Measurements from ENCODE around the gene NDUFS5. TPM values are rescaled to one million over a fixed set of nuclear protein-coding genes. Genes with fewer than 3 reads are reported as not detected.

The NDUFS5 gene
- total RNA-seq, 1 donor from 2014 or later, result 200 TPM

GRCh38 chr1:39080831-39081270, 54.7 kb downstream of the NDUFS5 start:
- no peak for DNase-seq (ENCODE audit: low spot score)
- H3K4me3 Mint-ChIP-seq (ENCODE audit: unreplicated experiment), result no peak overlapping the region
- H3K27me3 Mint-ChIP-seq (ENCODE audit: unreplicated experiment), result peaks cover 18% of the 10 kb centered on the region
- no peak overlapping the region for H3K27ac Mint-ChIP-seq (ENCODE audit: unreplicated experiment)
- H3K36me3 Mint-ChIP-seq (ENCODE audit: low read depth, unreplicated experiment), result no peaks in the 10 kb centered on the region
- TF ChIP-seq, protein P1, sequence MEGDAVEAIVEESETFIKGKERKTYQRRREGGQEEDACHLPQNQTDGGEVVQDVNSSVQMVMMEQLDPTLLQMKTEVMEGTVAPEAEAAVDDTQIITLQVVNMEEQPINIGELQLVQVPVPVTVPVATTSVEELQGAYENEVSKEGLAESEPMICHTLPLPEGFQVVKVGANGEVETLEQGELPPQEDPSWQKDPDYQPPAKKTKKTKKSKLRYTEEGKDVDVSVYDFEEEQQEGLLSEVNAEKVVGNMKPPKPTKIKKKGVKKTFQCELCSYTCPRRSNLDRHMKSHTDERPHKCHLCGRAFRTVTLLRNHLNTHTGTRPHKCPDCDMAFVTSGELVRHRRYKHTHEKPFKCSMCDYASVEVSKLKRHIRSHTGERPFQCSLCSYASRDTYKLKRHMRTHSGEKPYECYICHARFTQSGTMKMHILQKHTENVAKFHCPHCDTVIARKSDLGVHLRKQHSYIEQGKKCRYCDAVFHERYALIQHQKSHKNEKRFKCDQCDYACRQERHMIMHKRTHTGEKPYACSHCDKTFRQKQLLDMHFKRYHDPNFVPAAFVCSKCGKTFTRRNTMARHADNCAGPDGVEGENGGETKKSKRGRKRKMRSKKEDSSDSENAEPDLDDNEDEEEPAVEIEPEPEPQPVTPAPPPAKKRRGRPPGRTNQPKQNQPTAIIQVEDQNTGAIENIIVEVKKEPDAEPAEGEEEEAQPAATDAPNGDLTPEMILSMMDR (IDR thresholded peaks at IDR 0.05; ENCODE audit: unreplicated experiment), result no peak
- no peaks in the 10 kb centered on the region for H3K9me3 Mint-ChIP-seq (ENCODE audit: unreplicated experiment)
- peaks cover 6% of the 10 kb centered on the region for H3K4me1 Mint-ChIP-seq (ENCODE audit: unreplicated experiment)

DNA sequence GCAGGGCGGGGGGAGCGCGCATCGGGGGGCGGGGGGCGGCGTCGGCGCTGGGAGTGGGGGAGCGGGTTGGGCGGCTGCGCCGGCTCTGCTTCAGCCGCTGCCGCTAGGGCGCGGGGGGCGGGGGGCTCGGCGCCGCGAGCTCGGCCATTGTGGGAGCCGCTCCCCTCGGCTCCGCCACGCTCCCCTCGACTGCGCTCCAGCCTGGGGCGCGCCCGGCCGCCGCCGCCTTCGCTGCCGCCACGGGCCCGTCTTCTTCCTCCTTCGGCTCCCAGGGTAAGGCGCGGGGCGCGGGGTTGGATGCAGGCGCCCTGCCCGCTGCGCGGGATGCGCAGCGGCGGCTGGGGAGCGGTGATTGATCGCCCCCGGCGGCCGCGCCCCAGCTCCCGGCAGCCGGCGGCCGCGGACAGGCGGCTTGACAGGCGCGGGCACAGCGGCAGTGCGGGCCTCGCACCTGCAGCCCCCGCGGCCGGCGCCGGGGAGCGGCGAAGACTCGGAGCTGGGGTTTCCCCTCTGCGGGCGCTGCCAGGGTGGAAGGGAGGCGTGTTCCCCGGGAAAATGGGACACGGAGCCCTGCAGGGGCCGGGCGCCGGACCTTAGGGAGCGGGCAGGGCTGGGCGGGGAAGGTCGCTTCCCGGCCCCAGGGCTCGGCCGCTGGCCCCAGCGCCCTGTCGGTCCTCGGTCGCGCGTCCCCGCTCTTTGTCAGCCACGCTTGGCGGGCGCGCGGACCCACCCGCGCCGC, 55.3 kb downstream of the NDUFS5 start:
- no peaks in the 10 kb centered on the region for H3K9me3 Mint-ChIP-seq (ENCODE audit: unreplicated experiment)
- TF ChIP-seq, protein P1 (IDR thresholded peaks at IDR 0.05; ENCODE audit: unreplicated experiment), result no peak
- peaks cover 6% of the 10 kb centered on the region for H3K4me1 Mint-ChIP-seq (ENCODE audit: unreplicated experiment)
- no peaks in the 10 kb centered on the region for H3K36me3 Mint-ChIP-seq (ENCODE audit: low read depth, unreplicated experiment)
- peaks cover 21% of the 10 kb centered on the region for H3K27me3 Mint-ChIP-seq (ENCODE audit: unreplicated experiment)
- H3K27ac Mint-ChIP-seq (ENCODE audit: unreplicated experiment), result no peak overlapping the region
- peak; percentile 26 for DNase-seq (ENCODE audit: low spot score)
- H3K4me3 Mint-ChIP-seq (ENCODE audit: unreplicated experiment), result no peak overlapping the region

DNA sequence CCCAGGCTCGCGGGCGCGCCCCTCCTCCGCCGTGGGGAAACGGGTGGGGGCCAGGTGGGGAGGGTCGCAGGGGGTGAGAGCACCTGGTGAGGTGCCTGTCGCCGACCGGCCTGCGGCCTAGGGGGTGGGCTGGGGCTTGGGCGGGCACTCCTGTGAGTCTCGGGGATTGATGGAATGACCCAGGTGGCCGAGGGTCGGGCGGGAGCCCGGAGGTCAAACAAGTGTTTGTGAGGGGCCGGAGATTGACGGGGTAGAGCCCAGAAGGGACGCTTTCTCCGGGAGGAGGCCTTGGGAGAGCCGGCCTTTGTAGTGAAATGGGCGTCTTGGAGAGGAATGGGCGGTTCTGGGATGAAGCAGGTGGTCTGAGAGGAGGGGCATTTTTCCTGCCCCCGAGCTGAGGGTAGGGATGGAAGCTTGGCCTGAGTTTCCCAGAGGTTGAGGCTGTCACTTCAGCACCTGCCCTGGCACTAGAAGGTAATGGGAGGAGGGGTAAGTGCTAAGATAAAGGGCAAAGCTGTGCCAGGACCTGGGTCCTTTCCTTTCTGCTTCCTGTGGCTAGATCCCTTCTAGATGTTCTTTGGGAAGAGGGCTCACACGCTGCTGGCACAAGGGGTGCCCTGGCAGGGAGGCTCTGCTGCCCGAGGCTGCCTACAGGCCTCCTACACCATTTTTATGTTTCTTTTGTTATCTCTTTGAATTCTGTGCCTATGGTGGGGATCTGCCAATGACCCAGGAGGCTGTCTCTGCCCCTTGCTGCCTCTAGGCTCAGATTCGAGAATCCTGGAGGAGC, 56.1 kb downstream of the NDUFS5 start:
- TF ChIP-seq, protein P1 (IDR thresholded peaks at IDR 0.05; ENCODE audit: unreplicated experiment), result no peak
- H3K4me1 Mint-ChIP-seq (ENCODE audit: unreplicated experiment), result peaks cover 6% of the 10 kb centered on the region
- H3K27me3 Mint-ChIP-seq (ENCODE audit: unreplicated experiment), result peaks cover 22% of the 10 kb centered on the region
- no peaks in the 10 kb centered on the region for H3K36me3 Mint-ChIP-seq (ENCODE audit: low read depth, unreplicated experiment)
- no peaks in the 10 kb centered on the region for H3K9me3 Mint-ChIP-seq (ENCODE audit: unreplicated experiment)
- peak overlapping the region; percentile 80 for H3K4me3 Mint-ChIP-seq (ENCODE audit: unreplicated experiment)
- no peak overlapping the region for H3K27ac Mint-ChIP-seq (ENCODE audit: unreplicated experiment)
- DNase-seq (ENCODE audit: low spot score), result no peak

DNA sequence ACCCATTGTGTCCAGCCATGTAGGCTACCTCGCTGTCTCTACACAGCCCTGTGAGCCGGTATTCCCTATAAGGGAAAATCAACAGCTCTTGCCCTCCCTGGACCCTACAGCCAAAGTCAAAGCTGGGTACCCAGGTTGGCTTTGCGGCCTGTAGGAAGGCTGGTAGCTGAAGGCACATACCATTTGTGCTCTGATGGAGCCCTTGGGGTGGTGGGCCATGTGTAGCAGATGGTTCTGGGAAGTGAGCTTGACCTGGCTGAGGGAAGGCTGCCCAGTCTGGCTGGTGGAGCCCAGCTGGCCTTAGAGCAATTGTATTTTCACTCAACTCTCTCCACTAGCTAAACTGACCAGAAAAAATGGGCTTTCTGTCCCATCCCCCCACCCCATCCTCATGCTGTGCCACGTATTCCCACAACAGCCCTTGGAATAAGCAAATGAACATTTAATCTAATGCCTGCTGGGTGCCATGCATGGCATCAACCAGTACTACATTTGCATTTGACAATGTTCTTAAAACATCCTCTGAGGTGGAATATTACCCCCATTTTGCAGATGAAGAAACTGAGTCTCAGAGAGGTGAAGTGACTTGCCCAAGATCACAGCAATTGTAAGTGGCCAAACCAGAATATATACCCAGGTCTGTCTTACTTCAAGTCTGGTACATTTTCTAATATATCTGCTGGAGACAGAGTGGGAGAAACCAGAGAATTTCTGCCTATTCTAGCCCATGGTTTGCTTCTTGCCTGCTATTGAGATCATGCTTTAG, 56.8 kb downstream of the NDUFS5 start:
- no peak for DNase-seq (ENCODE audit: low spot score)
- Mint-ChIP-seq H3K9me3 (ENCODE audit: unreplicated experiment) (no peaks in the 10 kb centered on the region), H3K27ac (ENCODE audit: unreplicated experiment) (no peak overlapping the region), H3K27me3 (ENCODE audit: unreplicated experiment) (peaks cover 20% of the 10 kb centered on the region), H3K4me1 (ENCODE audit: unreplicated experiment) (peaks cover 8% of the 10 kb centered on the region), H3K4me3 (ENCODE audit: unreplicated experiment) (peak overlapping the region; percentile 80), H3K36me3 (ENCODE audit: low read depth, unreplicated experiment) (no peaks in the 10 kb centered on the region)
- TF ChIP-seq, protein P1 (IDR thresholded peaks at IDR 0.05; ENCODE audit: unreplicated experiment), result no peak
